Retinal pigment epithelial cell (primary cell): ENCODE data around the gene PLA2R1.

Experiments used
- DNase-seq: peaks from one replicate; pipeline ENCODE4 v3.0.0-alpha.2; 2010; ENCODE audit warnings: low read depth
- H3K4me3 ChIP-seq: 2 replicates; pipeline ENCODE4 v1.5.1; 2011; ENCODE audit warnings: mild to moderate bottlenecking, low read length, control low read depth, moderate library complexity
- TF ChIP-seq, protein P1 (sequence below): conservative IDR thresholded peaks from 2 replicates; pipeline ENCODE4 v1.5.1; 2011; ENCODE audit warnings: low read depth, low read length, control low read depth, inconsistent platforms

PLA2R1 gene

DNA sequence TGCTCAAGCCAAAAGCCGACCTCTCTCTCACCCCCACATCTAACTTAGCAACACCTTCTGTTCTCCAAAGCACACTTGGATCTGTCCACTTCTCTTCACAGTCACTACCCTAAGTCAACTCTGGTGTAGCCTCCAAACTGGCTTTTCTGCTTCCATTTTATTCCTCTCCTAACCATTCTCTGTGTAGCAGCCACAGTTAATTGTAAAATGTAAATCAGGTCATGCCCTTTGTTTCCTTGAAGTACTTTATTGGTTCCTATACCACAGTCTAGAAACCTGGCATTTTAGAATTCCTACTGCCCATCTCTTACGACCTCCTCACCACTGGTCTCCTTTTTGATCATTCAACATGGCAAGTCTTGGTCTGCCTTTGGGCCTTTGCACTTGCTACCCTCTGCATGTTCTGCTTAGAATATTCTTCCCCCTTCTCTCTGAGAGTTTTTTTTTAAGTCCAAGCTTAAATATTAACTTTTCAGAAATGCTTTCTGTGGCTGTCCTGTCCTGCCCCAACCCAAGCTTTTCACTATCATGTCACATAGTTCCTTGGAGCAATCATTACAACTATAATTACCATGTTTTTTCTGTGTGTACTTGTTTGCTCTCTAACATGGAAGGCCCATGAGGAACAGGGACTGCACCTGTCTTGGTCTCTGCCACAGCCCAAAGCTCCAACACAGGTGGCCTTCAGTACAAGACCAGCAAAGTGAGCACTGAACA, 42.9 kb downstream of the PLA2R1 start:
- H3K4me3 ChIP-seq: no peak overlapping the region
- TF ChIP-seq, protein P1, sequence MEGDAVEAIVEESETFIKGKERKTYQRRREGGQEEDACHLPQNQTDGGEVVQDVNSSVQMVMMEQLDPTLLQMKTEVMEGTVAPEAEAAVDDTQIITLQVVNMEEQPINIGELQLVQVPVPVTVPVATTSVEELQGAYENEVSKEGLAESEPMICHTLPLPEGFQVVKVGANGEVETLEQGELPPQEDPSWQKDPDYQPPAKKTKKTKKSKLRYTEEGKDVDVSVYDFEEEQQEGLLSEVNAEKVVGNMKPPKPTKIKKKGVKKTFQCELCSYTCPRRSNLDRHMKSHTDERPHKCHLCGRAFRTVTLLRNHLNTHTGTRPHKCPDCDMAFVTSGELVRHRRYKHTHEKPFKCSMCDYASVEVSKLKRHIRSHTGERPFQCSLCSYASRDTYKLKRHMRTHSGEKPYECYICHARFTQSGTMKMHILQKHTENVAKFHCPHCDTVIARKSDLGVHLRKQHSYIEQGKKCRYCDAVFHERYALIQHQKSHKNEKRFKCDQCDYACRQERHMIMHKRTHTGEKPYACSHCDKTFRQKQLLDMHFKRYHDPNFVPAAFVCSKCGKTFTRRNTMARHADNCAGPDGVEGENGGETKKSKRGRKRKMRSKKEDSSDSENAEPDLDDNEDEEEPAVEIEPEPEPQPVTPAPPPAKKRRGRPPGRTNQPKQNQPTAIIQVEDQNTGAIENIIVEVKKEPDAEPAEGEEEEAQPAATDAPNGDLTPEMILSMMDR: no peak
- DNase-seq: no peak

DNA sequence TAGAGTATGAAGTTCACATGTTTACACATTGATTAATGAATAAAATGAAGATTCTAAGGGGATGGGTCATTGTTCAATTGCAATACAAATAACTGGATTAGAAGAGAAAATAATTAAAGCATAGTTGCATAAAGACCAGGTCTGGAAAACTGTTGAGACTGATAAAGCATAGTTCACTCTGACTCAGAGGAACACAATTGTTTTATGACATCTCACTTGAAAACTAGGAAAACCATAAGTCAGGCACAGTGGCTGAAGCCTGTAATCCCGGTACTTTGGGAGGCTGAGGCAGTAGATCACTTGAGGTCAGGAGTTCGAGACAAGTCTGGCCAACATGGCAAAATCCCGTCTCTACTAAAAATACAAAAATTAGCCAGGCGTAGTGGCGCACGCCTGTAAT, 46.7 kb downstream of the PLA2R1 start:
- TF ChIP-seq, protein P1: no peak

DNA sequence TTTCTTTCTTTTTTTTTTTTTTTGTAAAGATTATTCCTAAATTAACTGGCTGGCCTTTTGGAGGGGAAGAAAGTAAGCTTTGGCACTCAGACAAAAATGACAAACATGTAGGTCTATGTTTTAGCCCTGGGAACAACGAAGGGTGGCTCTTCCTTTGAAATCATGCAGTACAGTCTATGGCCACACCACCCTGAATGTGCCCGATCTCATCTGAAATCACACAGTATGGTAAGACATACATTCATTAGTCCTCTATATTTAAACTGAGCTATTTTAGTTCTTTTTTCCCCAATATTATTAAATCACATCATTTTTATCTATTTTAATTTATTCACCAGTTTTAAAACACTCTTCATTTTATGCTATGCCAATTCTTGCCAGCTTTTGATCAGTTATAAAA, 48.2 kb downstream of the PLA2R1 start:
- DNase-seq: no peak
- TF ChIP-seq, protein P1: no peak
- no peak overlapping the region for H3K4me3 ChIP-seq

More for the DNA sequence above, 46.7 kb downstream of the PLA2R1 start:
- no peak for DNase-seq
- H3K4me3 ChIP-seq: no peak overlapping the region

- TF ChIP-seq, protein P1: no peak
- no peak overlapping the region for H3K4me3 ChIP-seq
- DNase-seq: no peak
Observed at GRCh38 chr2:160010361-160011145, 51.9 kb downstream of the PLA2R1 start.

GRCh38 chr2:160007111-160007510, 55.3 kb downstream of the PLA2R1 start:
- DNase-seq: no peak
- no peak overlapping the region for H3K4me3 ChIP-seq
- TF ChIP-seq, protein P1: no peak

DNA sequence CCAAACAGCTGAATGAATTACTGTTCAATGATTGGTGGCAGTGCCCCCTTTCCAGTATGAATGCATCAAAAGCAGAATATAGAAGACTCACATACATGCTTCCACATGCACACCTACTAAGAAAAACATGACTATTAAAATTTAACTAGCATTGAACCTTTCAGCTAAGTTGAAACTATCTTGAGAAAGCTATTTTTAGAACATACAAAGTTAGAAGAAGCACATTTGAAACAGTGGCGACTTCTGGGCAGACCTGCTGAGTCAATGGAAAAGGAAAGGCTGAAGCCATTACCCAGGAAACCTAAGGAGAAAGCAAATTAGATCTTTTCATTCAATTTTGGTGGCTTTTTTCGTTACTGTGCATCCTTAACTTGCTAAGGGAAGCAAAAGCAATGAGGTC, 55.9 kb downstream of the PLA2R1 start:
- TF ChIP-seq, protein P1: no peak
- no peak for DNase-seq
- H3K4me3 ChIP-seq: no peak overlapping the region
